Measurements from ENCODE around the gene H1-8. TPM values are rescaled to one million over a fixed set of nuclear protein-coding genes. Genes with fewer than 3 reads are reported as not detected.

H1-8 gene
- total RNA-seq, 4 donors from 2014 or later = not detected

- no peak for DNase-seq
- 56 to 58% methylated on average over 4 to 6 of the region's 6 CpGs for WGBS, 2 donors (ENCODE audit: low coverage in 1 of 2)
- in situ Hi-C loops (cut with MboI; ENCODE audit: low pct_ligation_motif_present in 1 of 4, low pct_unique_long_range_greater_than_20kb in 1 of 4, low sequenced_read_pairs in 3 of 4) = no loop called here
These were observed 12.7 kb upstream of the H1-8 start for GRCh38 chr3:129530251-129530791.

GRCh38 chr3:129530821-129531220 is 12.2 kb upstream of the H1-8 start:
- Histone ChIP-seq H3K27me3 (no peaks in the 10 kb centered on the region), H3K9me3 (no peaks in the 10 kb centered on the region), H3K27ac (no peak overlapping the region), H3K4me1 (no peaks in the 10 kb centered on the region), H3K4me3 (no peak overlapping the region), H3K36me3 (no peaks in the 10 kb centered on the region)
- intact Hi-C loops (cut with DNase I; ENCODE audit: low total_unique reads) = no loop called here
- no peak for DNase-seq
- WGBS, 2 donors (ENCODE audit: low coverage in 1 of 2) = 93% methylated on average over 13 of the region's 13 CpGs; no CpG with 5 or more reads in 1 of the 2 donors
- in situ Hi-C loops (cut with MboI; ENCODE audit: low pct_ligation_motif_present in 1 of 4, low pct_unique_long_range_greater_than_20kb in 1 of 4, low sequenced_read_pairs in 3 of 4) = no loop called here
- no peak for TF ChIP-seq CTCF (IDR thresholded peaks at IDR 0.05)
- TF ChIP-seq POLR2A (IDR thresholded peaks at IDR 0.05) = no peak
- TF ChIP-seq POLR2AphosphoS5 (IDR thresholded peaks at IDR 0.05) = no peak
- no peak for TF ChIP-seq EP300 (IDR thresholded peaks at IDR 0.05; ENCODE audit: low read depth)

More at GRCh38 chr3:129530251-129530791, 12.7 kb upstream of the H1-8 start:
- H3K4me3 ChIP-seq = no peak overlapping the region
- intact Hi-C loops (cut with DNase I; ENCODE audit: low total_unique reads) = no loop called here
- no peak overlapping the region for H3K27ac ChIP-seq
- TF ChIP-seq CTCF (IDR thresholded peaks at IDR 0.05) = no peak
- TF ChIP-seq EP300 (IDR thresholded peaks at IDR 0.05; ENCODE audit: low read depth) = no peak
- no peak for TF ChIP-seq POLR2A (IDR thresholded peaks at IDR 0.05)
- TF ChIP-seq POLR2AphosphoS5 (IDR thresholded peaks at IDR 0.05) = no peak
- no peaks in the 10 kb centered on the region for H3K27me3 ChIP-seq
- H3K4me1 ChIP-seq = no peaks in the 10 kb centered on the region
- no peaks in the 10 kb centered on the region for H3K36me3 ChIP-seq
- no peaks in the 10 kb centered on the region for H3K9me3 ChIP-seq

DNA sequence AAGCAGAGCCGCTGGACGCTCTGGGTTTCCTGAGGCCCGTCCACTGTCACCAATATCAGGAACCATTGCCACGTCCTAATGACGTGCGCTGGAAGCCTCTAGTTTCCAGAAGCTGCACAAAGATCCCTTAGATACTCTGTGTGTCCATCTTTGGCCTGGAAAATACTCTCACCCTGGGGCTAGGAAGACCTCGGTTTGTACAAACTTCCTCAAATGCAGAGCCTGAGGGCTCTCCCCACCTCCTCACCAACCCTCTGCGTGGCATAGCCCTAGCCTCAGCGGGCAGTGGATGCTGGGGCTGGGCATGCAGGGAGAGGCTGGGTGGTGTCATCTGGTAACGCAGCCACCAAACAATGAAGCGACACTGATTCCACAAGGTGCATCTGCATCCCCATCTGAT is 11.3 kb upstream of the H1-8 start:
- no peak for TF ChIP-seq POLR2A (IDR thresholded peaks at IDR 0.05)
- no peak for TF ChIP-seq CTCF (IDR thresholded peaks at IDR 0.05)
- no peak for TF ChIP-seq EP300 (IDR thresholded peaks at IDR 0.05; ENCODE audit: low read depth)
- no peak for TF ChIP-seq POLR2AphosphoS5 (IDR thresholded peaks at IDR 0.05)
- WGBS, 2 donors (ENCODE audit: low coverage in 1 of 2) = 88% methylated on average over 11 of the region's 11 CpGs; no CpG with 5 or more reads in 1 of the 2 donors

DNA sequence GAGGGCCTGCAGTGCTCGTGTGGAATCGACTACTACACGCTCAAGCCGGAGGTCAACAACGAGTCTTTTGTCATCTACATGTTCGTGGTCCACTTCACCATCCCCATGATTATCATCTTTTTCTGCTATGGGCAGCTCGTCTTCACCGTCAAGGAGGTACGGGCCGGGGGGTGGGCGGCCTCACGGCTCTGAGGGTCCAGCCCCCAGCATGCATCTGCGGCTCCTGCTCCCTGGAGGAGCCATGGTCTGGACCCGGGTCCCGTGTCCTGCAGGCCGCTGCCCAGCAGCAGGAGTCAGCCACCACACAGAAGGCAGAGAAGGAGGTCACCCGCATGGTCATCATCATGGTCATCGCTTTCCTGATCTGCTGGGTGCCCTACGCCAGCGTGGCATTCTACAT is 10.7 kb upstream of the H1-8 start:
- intact Hi-C loops (cut with DNase I; ENCODE audit: low total_unique reads) (no loop called here), in situ Hi-C loops (cut with MboI; ENCODE audit: low pct_ligation_motif_present in 1 of 4, low pct_unique_long_range_greater_than_20kb in 1 of 4, low sequenced_read_pairs in 3 of 4) (no loop called here)
- no peaks in the 10 kb centered on the region for H3K4me1 ChIP-seq
- no peaks in the 10 kb centered on the region for H3K9me3 ChIP-seq
- DNase-seq = no peak
- H3K4me3 ChIP-seq = no peak overlapping the region
- TF ChIP-seq POLR2AphosphoS5 (IDR thresholded peaks at IDR 0.05) (no peak), CTCF (IDR thresholded peaks at IDR 0.05) (no peak), EP300 (IDR thresholded peaks at IDR 0.05; ENCODE audit: low read depth) (no peak), POLR2A (IDR thresholded peaks at IDR 0.05) (no peak)
- 94% methylated on average over 20 of the region's 20 CpGs; no CpG with 5 or more reads in 1 of the 2 donors for WGBS, 2 donors (ENCODE audit: low coverage in 1 of 2)
- no peak overlapping the region for H3K27ac ChIP-seq
- no peaks in the 10 kb centered on the region for H3K36me3 ChIP-seq
- H3K27me3 ChIP-seq = no peaks in the 10 kb centered on the region

More for the DNA sequence above, 11.3 kb upstream of the H1-8 start:
- Histone ChIP-seq H3K27ac (no peak overlapping the region), H3K27me3 (no peaks in the 10 kb centered on the region), H3K4me1 (no peaks in the 10 kb centered on the region), H3K4me3 (no peak overlapping the region), H3K9me3 (no peaks in the 10 kb centered on the region), H3K36me3 (no peaks in the 10 kb centered on the region)
- in situ Hi-C loops (cut with MboI; ENCODE audit: low pct_ligation_motif_present in 1 of 4, low pct_unique_long_range_greater_than_20kb in 1 of 4, low sequenced_read_pairs in 3 of 4) = no loop called here
- intact Hi-C loops (cut with DNase I; ENCODE audit: low total_unique reads) = no loop called here
- DNase-seq = no peak

All from transverse colon (tissue), 4 donors.